GM19452 (cell line): ENCODE data around the gene EEPD1.

Experiments
- ATAC-seq: cut with Tn5 transposase; IDR thresholded peaks from one replicate; pipeline ENCODE4 v1.9.1; 2021; ENCODE audit not compliant: unreplicated experiment

EEPD1 gene

DNA sequence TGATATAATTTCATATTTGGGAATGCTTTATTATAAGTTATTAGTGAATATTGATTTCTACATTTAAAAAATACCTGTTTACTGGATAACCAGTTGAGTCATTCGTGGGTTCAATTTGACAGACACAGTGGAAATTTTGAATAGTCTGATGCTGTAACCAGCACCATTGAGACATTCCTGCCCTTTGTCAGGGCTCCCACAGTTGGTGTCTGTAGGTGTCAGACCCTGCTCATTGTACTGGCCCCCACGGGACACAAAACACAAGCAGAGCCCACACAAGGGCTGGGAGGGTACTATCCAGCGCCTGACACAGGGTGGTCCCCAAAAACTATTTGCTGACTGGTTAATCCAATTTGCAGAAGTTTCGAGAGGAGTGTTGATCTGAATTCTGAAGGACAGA is 35.9 kb downstream of the EEPD1 start:
- no peak for ATAC-seq

DNA sequence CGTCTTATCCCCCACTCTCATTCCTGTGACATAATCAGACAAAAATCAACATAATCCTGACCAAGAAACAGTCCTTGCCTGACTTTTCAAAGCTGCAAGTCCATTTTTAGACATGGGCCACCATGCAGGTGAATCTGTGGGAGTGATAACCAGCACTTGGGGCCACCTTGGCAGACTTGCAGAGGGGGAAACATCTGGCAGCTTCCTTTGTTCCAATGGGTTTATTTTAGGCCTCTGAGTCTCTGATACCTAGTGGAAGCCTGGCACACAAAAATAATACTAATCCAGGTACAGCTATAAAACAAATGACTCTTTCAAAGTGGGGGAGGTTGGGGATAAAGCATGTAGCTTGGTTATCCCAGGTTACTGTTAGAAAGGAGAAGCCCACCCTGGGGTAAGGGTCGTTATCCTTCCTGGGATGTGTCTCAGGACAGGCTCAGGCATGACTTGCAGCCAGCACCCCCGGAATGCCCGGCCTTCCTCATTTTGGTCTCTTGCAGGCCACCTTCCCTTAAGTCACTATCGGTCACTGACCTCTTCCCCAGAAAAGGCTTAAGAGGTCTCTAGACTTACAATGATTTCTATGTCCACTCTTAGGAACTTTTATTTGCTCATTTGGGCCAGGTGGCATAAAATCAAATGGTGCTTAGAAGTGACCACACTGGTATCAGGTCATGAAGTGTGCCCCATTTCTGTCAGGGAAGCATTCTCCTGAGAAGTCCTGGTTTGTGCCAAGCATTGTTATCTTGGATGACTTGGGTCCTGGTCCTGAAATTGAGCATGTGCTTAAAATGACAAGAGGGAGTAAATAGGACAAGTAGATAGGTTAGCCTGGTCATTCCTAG is 37.6 kb downstream of the EEPD1 start:
- no peak for ATAC-seq

DNA sequence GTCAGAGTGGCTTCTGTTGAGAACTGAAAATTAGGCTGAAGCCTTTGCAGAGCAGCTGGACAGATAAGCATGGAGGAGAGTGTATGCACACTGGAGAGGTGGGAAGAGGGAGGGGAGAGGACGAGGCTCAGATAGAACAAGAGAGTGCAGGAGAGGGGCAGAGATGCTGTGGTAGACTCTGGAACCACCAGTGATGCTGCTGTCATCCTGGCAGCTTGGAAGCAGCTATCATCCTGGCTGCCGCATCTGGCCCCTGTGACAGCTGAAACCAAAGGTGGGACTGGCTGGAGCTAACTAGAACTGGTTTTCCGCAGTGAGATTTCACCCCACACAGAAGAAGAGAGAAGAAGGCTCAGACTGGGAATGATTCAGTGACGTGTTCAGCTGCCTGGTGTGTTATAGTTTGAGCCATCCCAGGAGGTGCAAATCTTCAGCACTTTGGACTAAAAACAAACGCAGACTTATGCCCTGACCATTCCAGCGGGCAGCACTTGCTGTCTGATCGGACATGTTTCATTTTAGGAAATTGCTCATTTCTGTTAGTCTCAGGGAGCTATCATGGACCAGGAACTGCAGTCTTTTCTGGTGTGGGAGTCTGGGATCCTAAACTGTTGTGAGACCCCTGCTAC is 38.4 kb downstream of the EEPD1 start:
- no peak for ATAC-seq

DNA sequence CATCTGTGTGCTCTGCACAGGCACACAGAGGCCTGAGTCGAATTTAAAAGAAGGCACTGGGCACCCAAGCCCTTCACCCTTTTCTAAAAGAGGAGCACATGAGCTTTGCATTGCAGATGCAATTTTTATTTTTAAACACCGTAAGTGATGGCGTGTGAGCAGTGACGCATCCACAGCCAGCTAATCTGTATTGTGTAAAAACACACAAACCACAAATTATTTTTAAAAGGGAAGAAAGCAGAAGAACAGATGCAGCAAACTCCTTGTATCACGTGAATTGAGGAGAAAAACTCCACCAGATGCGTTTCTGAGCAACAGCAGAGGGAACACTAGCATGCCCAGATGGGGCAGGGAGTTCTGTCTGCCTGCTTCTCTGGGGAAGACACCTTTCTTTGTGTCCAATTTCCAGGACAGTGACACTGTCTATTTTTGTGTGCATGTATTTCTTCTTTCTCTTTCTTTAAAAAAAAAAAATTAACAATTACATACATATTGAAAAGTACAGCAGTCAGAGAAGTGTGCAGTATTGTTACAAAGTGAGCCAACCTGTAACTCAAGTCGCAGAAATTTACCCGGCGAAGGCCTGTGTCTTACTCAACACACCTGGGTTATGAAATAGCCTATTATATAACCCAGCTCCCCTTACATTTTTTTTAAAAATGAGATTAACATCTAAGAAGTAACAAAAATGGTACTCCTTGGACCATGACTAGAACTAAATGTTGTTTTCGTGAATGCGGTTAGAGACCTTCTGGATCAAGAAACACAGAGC is 39.2 kb downstream of the EEPD1 start:
- no peak for ATAC-seq

DNA sequence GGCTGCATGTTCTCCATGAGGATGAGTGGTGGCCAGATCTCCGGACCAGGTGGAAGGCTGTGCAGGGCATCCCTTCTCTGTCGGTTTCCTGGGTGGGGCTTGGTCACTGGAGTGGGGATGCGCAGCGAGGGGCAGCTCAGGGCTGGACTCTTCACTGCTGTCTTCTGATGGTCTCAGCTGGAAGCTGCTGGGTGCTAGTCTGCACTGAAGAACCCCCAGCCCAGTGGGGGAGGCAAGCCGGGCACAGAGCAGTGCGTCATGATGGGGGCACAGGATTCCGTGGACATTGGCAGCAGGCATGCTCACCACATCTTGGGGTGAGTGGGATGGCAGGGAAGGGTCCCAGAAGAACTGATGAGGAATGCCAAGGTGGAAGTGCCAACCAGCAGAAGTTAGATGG is 39.8 kb downstream of the EEPD1 start:
- ATAC-seq = no peak

DNA sequence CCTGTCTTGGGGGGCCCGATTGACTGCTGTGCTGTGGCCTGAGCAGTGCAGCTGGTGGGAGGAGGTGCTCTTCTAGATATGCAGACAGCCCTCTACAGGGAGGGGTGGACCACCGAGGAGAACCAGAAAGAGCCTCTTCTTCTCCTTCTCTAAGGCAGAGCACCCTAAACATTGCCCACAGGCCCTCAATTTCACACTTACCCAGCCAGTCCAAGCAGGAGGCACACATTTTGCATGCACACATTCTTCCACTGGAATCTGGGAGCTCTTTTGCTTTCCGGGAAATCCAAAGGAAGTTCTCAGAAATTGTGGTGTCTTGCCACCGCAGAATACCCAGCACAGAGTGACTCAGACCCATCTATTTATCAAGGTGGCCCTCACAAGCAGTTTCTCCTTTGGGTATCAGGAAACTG is 45.8 kb downstream of the EEPD1 start:
- ATAC-seq = no peak

DNA sequence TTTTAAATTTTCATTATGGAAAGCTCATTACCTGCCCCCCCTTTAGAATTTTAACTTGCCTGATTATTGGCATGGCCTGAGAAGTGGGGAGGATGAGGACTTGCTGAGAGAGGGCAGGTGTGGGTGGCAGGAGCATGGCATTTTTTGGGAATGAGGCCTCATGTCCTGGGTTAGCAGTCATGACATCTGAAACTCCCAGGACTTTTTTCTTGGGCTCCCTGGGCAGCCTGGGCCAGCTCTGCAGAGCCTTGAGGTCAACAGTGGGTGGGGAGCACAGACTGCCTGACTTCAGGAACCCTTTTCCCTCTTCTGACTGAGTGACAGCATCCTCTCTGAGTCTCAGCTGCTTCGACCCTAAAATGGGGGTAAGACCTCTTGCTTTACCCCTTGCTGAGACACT is 46.3 kb downstream of the EEPD1 start:
- no peak for ATAC-seq

DNA sequence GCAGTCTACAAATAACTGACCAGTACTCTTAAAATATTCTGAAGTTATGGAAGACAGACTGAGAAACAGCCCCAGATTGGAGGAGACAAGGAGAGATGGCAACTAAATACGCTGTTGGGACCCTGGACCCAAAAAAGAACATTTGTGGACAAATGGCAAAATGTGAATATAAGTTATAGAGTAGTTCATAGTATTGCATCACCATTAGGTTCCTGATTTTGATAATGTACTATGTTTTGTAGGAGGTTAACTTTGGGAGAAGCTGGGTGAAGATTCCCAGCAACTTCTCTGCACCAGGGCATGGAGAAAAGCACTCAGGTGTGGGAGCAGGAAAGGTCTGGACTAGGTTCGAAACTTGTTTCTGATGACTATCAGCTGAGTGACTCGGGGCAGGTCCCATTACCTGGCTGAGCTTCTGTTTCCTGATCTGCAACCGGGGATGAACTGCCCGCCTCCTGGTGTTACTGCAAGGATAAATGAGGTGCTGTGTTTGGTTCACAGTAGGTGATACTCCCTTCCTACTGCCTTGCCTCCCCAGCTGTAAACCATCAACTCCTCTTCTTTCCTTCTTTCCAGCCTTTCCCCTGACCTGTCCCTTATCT is 48.2 kb downstream of the EEPD1 start:
- no peak for ATAC-seq

DNA sequence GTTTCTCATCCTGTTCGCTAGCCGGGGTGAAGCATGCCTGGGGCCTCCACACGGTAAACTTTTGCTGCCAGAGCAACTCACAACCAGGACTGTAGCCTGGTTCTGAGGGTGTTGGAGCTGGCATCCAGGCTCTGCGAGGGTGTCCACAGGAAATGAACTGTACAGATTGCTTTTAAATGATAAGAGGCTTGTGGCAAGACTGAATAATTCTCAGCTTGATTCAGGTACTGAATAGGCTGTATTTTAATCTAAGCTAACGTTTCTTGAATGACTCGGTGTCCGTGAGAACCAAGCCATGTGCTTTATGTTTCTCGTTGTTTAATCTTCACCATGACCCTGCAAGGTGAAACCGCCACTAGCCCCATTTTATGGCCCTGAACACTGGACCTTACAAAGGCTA is 49.3 kb downstream of the EEPD1 start:
- no peak for ATAC-seq

DNA sequence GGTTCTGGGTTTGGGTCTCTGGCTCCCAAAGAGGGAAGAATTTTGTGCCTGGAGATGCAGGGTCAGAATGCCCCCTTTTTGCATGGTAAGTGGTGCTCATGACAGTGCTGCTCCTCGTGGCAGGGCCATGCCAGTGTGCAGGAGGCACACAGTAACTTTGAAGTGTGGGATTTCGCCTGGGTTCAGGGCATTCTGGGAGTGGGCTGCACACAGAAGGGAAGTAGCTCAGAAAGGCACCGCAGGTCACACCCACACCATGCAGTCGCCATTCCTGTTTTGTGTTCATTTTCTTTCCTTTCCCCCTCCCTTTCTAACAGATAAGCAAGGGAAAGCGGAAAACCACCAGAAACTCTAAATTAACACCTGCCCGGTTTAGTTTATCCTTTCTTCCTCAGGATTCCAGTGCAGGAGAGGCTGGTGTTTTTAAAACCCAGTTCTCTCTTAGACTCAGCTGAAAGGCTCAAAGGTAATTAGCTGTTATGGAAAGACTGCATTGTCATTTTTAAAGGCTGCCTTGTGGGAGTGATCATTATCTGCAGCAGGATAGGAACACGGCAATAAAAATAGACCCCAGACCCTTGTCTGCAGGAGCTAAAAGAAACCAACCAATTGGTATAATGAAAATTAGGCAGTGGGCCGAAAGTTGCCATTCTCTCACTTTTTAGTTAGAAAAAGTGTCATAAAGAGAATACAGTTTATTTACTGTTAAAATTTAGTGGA is 50.2 kb downstream of the EEPD1 start:
- ATAC-seq = no peak

DNA sequence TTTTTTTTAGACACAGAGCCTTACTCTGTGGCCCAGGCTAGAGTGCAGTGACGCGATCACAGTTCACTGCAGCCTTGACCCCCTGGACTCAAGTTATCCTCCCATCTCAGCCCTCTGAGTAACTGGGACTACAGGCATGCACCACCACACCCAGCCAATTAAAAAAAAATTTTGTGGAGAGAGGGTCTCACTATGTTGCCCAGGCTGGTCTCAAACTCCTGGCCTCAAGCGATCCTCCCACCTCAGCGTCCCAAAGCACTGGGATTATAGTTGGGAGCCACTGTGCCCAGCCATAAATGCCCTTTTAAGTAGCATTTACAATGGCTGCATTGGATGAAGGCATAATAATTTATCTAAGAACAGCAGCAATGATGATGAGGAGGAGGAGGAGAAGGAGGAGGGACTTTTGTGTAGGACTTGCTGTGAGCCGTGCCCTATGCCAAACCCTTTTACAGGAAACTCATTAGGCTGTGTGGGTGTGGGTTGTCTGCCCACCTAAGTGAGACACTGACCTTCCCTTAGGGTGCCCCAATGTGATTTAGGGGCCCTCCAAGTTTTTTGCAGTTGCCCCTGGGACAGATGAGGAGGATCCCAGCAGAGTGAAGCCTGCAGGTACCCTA is 51.1 kb downstream of the EEPD1 start:
- ATAC-seq = no peak

DNA sequence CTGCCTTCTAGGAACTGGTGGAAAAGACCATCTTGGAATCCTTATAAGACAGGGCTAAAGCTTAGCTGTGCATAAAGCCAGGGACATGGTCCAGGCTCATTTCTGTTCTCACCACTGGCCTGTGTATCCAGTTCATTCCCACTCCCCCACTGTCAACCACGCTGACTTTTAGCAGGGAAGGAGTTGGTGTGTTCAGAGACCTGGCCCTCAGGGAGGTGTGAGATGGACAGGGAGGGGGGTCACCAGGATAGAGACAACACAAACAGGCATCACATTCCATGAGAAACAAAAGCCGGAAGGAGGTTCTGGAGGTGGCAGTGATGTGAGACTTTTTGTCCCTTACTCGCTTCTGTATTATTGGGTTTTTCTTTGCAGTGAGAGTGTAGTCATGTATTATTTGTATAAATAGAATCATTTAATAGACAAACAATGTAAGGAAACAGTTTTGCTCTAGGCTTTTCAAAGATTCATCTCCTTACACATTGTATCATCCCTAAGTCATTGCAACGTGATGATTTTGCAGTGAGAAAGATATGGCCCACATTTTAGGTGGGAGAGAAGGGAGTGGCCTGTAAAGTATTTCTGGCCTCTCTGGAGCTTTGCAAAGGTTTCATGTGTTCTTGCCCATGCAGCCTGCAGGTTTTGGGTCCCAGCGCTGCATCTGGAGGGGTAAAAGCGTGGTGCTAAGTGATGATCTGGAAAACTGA is 52.0 kb downstream of the EEPD1 start:
- no peak for ATAC-seq

DNA sequence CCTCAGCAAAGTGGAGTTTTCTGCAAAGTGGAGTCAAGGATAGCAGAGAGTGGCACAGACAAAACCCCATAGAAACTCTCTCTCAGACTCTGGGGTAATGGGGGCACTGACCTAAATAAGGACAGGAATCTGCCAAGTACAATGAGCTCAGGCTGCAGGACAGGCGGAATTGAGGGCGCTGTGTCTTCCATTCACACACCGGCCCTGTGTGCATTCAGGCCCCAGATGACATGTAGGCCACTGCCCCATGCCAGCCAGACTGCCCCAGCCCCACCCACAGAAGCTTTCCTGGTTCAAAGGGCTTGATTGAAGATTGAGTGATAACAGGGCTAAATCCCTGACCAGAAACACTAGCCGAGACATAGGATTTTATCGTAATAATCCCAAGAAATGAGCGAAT is 52.7 kb downstream of the EEPD1 start:
- ATAC-seq = no peak

DNA sequence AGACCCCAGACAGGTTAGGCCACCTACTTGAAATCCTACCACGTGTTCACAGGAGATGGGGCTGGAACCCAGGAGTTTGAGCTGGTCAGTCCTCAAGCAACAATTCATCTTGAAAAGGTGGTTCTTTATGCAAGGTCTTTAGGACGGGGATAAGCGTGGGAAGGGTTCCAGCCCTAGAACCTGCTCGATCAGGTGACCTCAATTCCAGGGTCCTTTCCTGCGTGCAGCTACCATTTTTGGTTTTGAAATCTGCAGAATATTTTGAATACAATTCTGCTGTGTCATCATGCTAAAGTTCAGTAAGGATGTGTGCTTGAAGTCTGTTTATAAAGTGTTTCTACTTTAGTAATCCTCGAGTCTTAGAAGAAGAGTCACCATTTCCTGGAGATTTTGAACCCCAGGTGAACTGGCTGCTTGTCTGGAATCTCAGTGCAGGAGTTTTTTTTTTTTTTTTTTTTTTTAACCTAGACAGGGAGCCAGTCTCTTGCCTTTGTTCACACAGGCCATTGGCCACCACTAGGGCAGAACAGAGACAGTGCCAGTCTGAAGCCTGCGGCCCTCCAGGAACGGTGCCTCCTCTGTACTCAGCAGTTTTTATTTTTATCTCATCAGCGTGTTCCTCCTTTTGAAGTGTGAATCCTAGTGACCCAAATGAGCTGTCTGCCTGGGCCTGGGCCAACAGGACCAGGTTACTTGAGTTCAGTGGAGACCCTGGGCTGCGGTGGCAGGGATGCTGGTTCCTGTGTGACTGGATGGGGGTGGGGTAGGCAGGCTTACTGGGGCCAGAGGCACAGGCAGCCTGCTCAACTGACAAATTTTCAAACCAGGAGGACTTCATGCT is 54.6 kb downstream of the EEPD1 start:
- no peak for ATAC-seq

DNA sequence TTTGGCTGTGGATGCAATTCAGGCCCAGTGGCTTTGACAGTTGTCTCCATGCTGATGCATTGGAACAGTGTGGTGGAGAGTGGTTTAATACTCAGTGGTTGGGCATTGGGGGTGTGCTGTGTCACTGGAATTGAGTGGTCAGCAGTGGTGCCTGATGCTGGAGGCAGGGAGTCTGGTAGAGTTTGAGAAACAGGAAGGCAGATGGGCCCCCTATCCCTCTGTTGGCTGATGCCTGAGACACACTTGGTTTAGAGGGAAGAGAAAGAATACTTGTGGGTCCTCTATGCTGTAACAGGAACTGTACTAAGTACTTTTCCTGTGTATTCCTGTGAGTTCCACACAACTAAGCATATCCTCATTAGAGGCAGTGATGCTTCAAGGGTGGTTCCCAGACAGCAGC is 55.4 kb downstream of the EEPD1 start:
- ATAC-seq = no peak

DNA sequence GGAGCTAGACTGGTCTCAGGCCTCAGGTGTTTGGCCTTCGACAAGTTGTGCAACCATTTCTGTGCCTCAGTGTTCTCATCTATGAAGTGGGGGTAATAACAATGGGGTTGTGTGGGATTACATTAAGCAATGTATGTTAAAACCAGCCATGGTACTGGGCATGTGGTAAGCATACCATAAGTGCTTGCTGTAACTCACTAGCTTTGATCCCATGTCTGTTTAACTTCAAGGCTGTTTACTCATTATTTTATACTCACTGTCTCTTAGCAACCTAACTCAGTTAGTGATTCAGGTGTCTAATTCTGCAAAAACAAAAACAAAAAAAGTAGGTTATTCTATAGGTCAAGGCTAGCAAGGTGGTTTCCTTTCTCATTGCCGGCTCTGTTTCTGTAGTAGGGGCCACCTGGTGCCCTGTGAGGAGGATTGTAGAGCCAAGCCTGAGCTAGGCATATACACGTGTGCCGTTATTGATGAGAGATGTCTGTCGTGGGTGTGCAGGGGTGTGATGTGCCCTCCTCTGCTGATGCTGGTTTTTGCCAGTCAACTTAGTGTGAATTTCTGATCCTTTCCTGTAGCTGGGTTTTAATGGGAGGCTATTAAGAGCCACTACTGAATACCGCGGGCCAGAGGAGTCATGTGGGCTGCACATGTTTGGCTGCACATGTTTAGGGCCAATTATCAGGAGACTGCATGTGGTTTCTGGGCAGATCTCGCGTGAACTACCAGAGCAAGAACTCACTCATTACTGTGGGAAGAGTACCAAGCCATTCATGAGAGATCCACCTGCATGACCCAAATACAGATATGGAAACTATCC is 56.2 kb downstream of the EEPD1 start:
- ATAC-seq = no peak

DNA sequence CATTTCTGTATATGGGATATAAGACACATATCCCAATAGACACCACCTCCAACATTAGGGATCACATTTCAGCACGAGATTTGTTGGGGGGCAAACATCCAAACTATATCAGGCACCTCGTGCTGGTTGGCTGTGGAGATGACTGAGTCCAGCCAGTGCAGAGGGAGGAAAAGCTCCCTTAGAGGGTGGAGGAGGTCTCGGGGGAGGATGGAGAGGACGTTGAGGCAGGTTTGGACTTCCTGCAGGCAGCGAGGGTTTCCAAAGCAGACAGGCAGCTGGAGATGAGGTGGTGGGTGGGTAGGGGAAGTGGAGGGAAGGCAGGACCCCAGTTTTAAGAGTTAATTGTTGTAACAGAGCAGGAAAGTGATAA is 56.7 kb downstream of the EEPD1 start:
- no peak for ATAC-seq

DNA sequence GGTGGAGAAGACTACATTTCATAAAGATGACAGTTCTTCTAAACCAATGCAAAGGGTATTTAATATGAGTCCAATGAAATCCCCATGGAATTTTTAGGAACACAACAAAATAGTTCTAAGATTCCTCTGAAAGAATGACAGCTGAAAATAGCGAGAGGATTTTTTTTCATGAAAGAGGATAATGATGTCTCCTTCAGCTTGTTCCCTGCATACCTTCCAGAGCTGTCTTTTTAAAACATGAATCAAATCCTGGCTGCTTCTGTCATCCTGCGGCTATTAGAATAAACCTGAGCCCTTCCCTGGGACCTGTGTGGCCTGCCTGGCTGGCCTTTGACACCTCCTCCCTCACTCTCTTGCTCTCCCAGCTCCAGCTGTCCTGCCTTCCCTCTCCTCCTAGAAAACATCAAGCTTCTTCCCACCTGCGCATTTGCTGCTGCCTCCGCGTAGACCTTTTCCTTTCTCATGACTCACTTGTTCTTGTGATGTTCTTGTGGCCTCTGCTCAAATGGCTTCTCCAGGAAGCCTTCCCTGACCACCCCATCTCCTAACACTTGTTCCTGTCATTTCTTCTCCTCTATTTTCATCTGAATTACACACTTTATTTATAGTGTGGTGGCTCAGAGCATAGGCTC is 57.4 kb downstream of the EEPD1 start:
- no peak for ATAC-seq
